Skeletal muscle satellite cell (primary cell): Measurements from ENCODE around the gene SLC22A12.

Experiments used
- H3K27me3 ChIP-seq: 2 replicates; pipeline ENCODE4 v1.7.0; 2013; ENCODE audit warnings: low read length; ENCODE audit not compliant: control insufficient read depth, insufficient read depth
- H3K36me3 ChIP-seq: 2 replicates; pipeline ENCODE4 v1.7.0; 2013; ENCODE audit warnings: mild to moderate bottlenecking, control low read depth, low read length; ENCODE audit not compliant: insufficient read depth
- H3K4me1 ChIP-seq: 2 replicates; pipeline ENCODE4 v1.7.0; 2013; ENCODE audit warnings: low read length; ENCODE audit not compliant: control insufficient read depth, insufficient read depth
- H3K4me2 ChIP-seq: 2 replicates; pipeline ENCODE4 v1.7.0; 2013; ENCODE audit warnings: mild to moderate bottlenecking, low read length
- H3K4me3 ChIP-seq: 2 replicates; pipeline ENCODE4 v1.7.0; 2013; ENCODE audit warnings: low read length
- H3K9ac ChIP-seq: 2 replicates; pipeline ENCODE4 v1.7.0; 2013; ENCODE audit warnings: mild to moderate bottlenecking, low read depth, low read length, moderate library complexity
- H3K9me3 ChIP-seq: replicated peaks from 2 replicates; pipeline ENCODE4 v1.7.0; 2013; ENCODE audit warnings: mild to moderate bottlenecking, control low read depth, low read length

The SLC22A12 gene

GRCh38 chr11:64564947-64565889, 25.8 kb upstream of the SLC22A12 start:
- Histone ChIP-seq H3K36me3 (no peaks in the 10 kb centered on the region), H3K9ac (no peak overlapping the region), H3K4me3 (no peak overlapping the region), H3K27me3 (peaks cover 12% of the 10 kb centered on the region), H3K4me1 (peaks cover 11% of the 10 kb centered on the region), H3K4me2 (no peak overlapping the region), H3K9me3 (no peaks in the 10 kb centered on the region)

GRCh38 chr11:64566042-64566914, 24.7 kb upstream of the SLC22A12 start:
- Histone ChIP-seq H3K4me2 (peak overlapping the region; percentile 59), H3K9ac (peak overlapping the region; percentile 54), H3K4me1 (peaks cover 11% of the 10 kb centered on the region), H3K9me3 (no peaks in the 10 kb centered on the region), H3K27me3 (peaks cover 9% of the 10 kb centered on the region), H3K4me3 (no peak overlapping the region), H3K36me3 (no peaks in the 10 kb centered on the region)

- H3K4me3 ChIP-seq: no peak overlapping the region
- peaks cover 15% of the 10 kb centered on the region for H3K27me3 ChIP-seq
- peak overlapping the region; percentile 54 for H3K9ac ChIP-seq
- H3K36me3 ChIP-seq: no peaks in the 10 kb centered on the region
- no peaks in the 10 kb centered on the region for H3K9me3 ChIP-seq
- peak overlapping the region; percentile 59 for H3K4me2 ChIP-seq
- H3K4me1 ChIP-seq: peaks cover 11% of the 10 kb centered on the region
Observed at GRCh38 chr11:64566915-64567891, 23.8 kb upstream of the SLC22A12 start.

GRCh38 chr11:64568041-64568571, 22.9 kb upstream of the SLC22A12 start:
- Histone ChIP-seq H3K4me3 (no peak overlapping the region), H3K36me3 (no peaks in the 10 kb centered on the region), H3K9ac (no peak overlapping the region), H3K27me3 (peaks cover 18% of the 10 kb centered on the region), H3K9me3 (no peaks in the 10 kb centered on the region), H3K4me2 (no peak overlapping the region), H3K4me1 (peaks cover 11% of the 10 kb centered on the region)

- Histone ChIP-seq H3K27me3 (peaks cover 19% of the 10 kb centered on the region), H3K4me1 (peaks cover 11% of the 10 kb centered on the region), H3K4me3 (no peak overlapping the region), H3K9ac (no peak overlapping the region), H3K4me2 (no peak overlapping the region), H3K9me3 (no peaks in the 10 kb centered on the region), H3K36me3 (no peaks in the 10 kb centered on the region)
Observed at GRCh38 chr11:64568584-64569140, 22.4 kb upstream of the SLC22A12 start.

GRCh38 chr11:64569300-64569970, 21.6 kb upstream of the SLC22A12 start:
- no peak overlapping the region for H3K4me2 ChIP-seq
- H3K4me3 ChIP-seq: no peak overlapping the region
- no peaks in the 10 kb centered on the region for H3K9me3 ChIP-seq
- H3K27me3 ChIP-seq: peaks cover 26% of the 10 kb centered on the region
- H3K36me3 ChIP-seq: no peaks in the 10 kb centered on the region
- peaks cover 11% of the 10 kb centered on the region for H3K4me1 ChIP-seq
- H3K9ac ChIP-seq: no peak overlapping the region

GRCh38 chr11:64570341-64570740, 20.7 kb upstream of the SLC22A12 start:
- Histone ChIP-seq H3K9me3 (no peaks in the 10 kb centered on the region), H3K4me2 (no peak overlapping the region), H3K27me3 (peaks cover 35% of the 10 kb centered on the region), H3K9ac (no peak overlapping the region), H3K36me3 (no peaks in the 10 kb centered on the region), H3K4me3 (no peak overlapping the region), H3K4me1 (peaks cover 11% of the 10 kb centered on the region)

- H3K36me3 ChIP-seq: no peaks in the 10 kb centered on the region
- peaks cover 10% of the 10 kb centered on the region for H3K4me1 ChIP-seq
- no peak overlapping the region for H3K4me2 ChIP-seq
- H3K4me3 ChIP-seq: no peak overlapping the region
- peaks cover 39% of the 10 kb centered on the region for H3K27me3 ChIP-seq
- H3K9ac ChIP-seq: no peak overlapping the region
- no peaks in the 10 kb centered on the region for H3K9me3 ChIP-seq
Observed at GRCh38 chr11:64571050-64571409, 20.0 kb upstream of the SLC22A12 start.

- no peak overlapping the region for H3K9ac ChIP-seq
Observed at GRCh38 chr11:64571410-64572091, 19.5 kb upstream of the SLC22A12 start.

GRCh38 chr11:64572143-64572542, 18.9 kb upstream of the SLC22A12 start:
- no peak overlapping the region for H3K4me2 ChIP-seq
- H3K9me3 ChIP-seq: no peaks in the 10 kb centered on the region
- peaks cover 43% of the 10 kb centered on the region for H3K27me3 ChIP-seq
- peaks cover under 1% of the 10 kb centered on the region for H3K4me1 ChIP-seq
- H3K9ac ChIP-seq: no peak overlapping the region
- H3K36me3 ChIP-seq: no peaks in the 10 kb centered on the region
- no peak overlapping the region for H3K4me3 ChIP-seq

More at GRCh38 chr11:64571410-64572091, 19.5 kb upstream of the SLC22A12 start:
- Histone ChIP-seq H3K4me1 (peaks cover 5% of the 10 kb centered on the region), H3K27me3 (peaks cover 43% of the 10 kb centered on the region), H3K36me3 (no peaks in the 10 kb centered on the region), H3K9me3 (no peaks in the 10 kb centered on the region), H3K4me3 (no peak overlapping the region), H3K4me2 (no peak overlapping the region)
